ENCODE data around the gene TTC39A. TPM values are rescaled to one million over a fixed set of nuclear protein-coding genes. Genes with fewer than 3 reads are reported as not detected.

TTC39A gene
- total RNA-seq, 2 donors from 2014 or later = 12.8 to 20.7 TPM

GRCh38 chr1:51299981-51300670 lies 30.2 kb downstream of the TTC39A start:
- no peak overlapping the region for H3K27ac Mint-ChIP-seq
- no peak overlapping the region for H3K4me3 Mint-ChIP-seq
- Histone ChIP-seq H3K4me3 (ENCODE audit: low read length) (peak overlapping the region; percentile 29), H3K36me3 (ENCODE audit: control insufficient read depth, insufficient read depth, low read length) (no peaks in the 10 kb centered on the region), H3K9me3 (ENCODE audit: control insufficient read depth, low read length) (peaks cover 25% of the 10 kb centered on the region), H3K27me3 (ENCODE audit: control insufficient read depth, insufficient read depth, low read length, poor library complexity, severe bottlenecking) (no peaks in the 10 kb centered on the region), H3K4me1 (ENCODE audit: control insufficient read depth, insufficient read depth, low read length) (peaks cover 11% of the 10 kb centered on the region), H3K9ac (ENCODE audit: extremely low read depth, low read length, poor library complexity, severe bottlenecking) (no peak overlapping the region), H3K27ac (ENCODE audit: low read depth, low read length) (no peak overlapping the region)
- H3K36me3 Mint-ChIP-seq (ENCODE audit: low read depth) = peaks cover 17% of the 10 kb centered on the region
- 92 to 93% methylated on average over 5 to 6 of the region's 6 CpGs for WGBS, 2 experiments (ENCODE audit: insufficient coverage in 1 of 2, insufficient read length in 1 of 2)
- TF ChIP-seq CTCF (conservative IDR thresholded peaks at IDR 0.05) = no peak
- H3K9me3 Mint-ChIP-seq = peaks cover 29% of the 10 kb centered on the region
- H3K27me3 Mint-ChIP-seq (ENCODE audit: insufficient read depth) = peaks cover 10% of the 10 kb centered on the region
- H3K4me1 Mint-ChIP-seq = peaks cover 11% of the 10 kb centered on the region
- no peak for DNase-seq

GRCh38 chr1:51299185-51299885 lies 31.0 kb downstream of the TTC39A start:
- H3K4me1 Mint-ChIP-seq = peaks cover 9% of the 10 kb centered on the region
- Histone ChIP-seq H3K4me1 (ENCODE audit: control insufficient read depth, insufficient read depth, low read length) (peaks cover 7% of the 10 kb centered on the region), H3K9ac (ENCODE audit: extremely low read depth, low read length, poor library complexity, severe bottlenecking) (no peak overlapping the region), H3K27ac (ENCODE audit: low read depth, low read length) (no peak overlapping the region), H3K36me3 (ENCODE audit: control insufficient read depth, insufficient read depth, low read length) (no peaks in the 10 kb centered on the region), H3K9me3 (ENCODE audit: control insufficient read depth, low read length) (peaks cover 25% of the 10 kb centered on the region), H3K4me3 (ENCODE audit: low read length) (peak overlapping the region; percentile 23), H3K27me3 (ENCODE audit: control insufficient read depth, insufficient read depth, low read length, poor library complexity, severe bottlenecking) (no peaks in the 10 kb centered on the region)
- peaks cover 29% of the 10 kb centered on the region for H3K9me3 Mint-ChIP-seq
- H3K27ac Mint-ChIP-seq = no peak overlapping the region
- H3K27me3 Mint-ChIP-seq (ENCODE audit: insufficient read depth) = peaks cover 10% of the 10 kb centered on the region
- no peak for TF ChIP-seq CTCF (conservative IDR thresholded peaks at IDR 0.05)
- H3K4me3 Mint-ChIP-seq = no peak overlapping the region
- WGBS, 2 experiments (ENCODE audit: insufficient coverage in 1 of 2, insufficient read length in 1 of 2) = 96 to 98% methylated on average over 7 to 11 of the region's 11 CpGs
- DNase-seq = no peak
- H3K36me3 Mint-ChIP-seq (ENCODE audit: low read depth) = peaks cover 17% of the 10 kb centered on the region

GRCh38 chr1:51298322-51298705 lies 32.0 kb downstream of the TTC39A start:
- TF ChIP-seq CTCF (conservative IDR thresholded peaks at IDR 0.05) = no peak
- H3K9me3 Mint-ChIP-seq = peaks cover 29% of the 10 kb centered on the region
- no peak overlapping the region for H3K4me3 Mint-ChIP-seq
- Histone ChIP-seq H3K9ac (ENCODE audit: extremely low read depth, low read length, poor library complexity, severe bottlenecking) (no peak overlapping the region), H3K4me1 (ENCODE audit: control insufficient read depth, insufficient read depth, low read length) (peaks cover 7% of the 10 kb centered on the region), H3K9me3 (ENCODE audit: control insufficient read depth, low read length) (peaks cover 25% of the 10 kb centered on the region), H3K27ac (ENCODE audit: low read depth, low read length) (no peak overlapping the region), H3K36me3 (ENCODE audit: control insufficient read depth, insufficient read depth, low read length) (no peaks in the 10 kb centered on the region), H3K27me3 (ENCODE audit: control insufficient read depth, insufficient read depth, low read length, poor library complexity, severe bottlenecking) (no peaks in the 10 kb centered on the region), H3K4me3 (ENCODE audit: low read length) (no peak overlapping the region)
- H3K36me3 Mint-ChIP-seq (ENCODE audit: low read depth) = peaks cover 17% of the 10 kb centered on the region
- DNase-seq = no peak
- WGBS, 2 experiments (ENCODE audit: insufficient coverage in 1 of 2, insufficient read length in 1 of 2) = 83 to 87% methylated on average over 3 to 4 of the region's 4 CpGs
- no peak overlapping the region for H3K27ac Mint-ChIP-seq
- H3K4me1 Mint-ChIP-seq = peaks cover 9% of the 10 kb centered on the region
- peaks cover 10% of the 10 kb centered on the region for H3K27me3 Mint-ChIP-seq (ENCODE audit: insufficient read depth)
